ENCODE measurements around the gene SIRT7. TPM values are rescaled to one million over a fixed set of nuclear protein-coding genes. Genes with fewer than 3 reads are reported as not detected.

SIRT7 gene
- total RNA-seq, 4 donors from 2014 or later: 82.5 to 130 (median 112) TPM

- Histone ChIP-seq H3K4me1 (peaks cover 0 to 17% (median 7%) of the 10 kb centered on the region in 4 donors), H3K4me3 (no peak overlapping the region), H3K36me3 (peaks cover 0 to 63% (median 0%) of the 10 kb centered on the region in 3 donors), H3K27me3 (no peaks in the 10 kb centered on the region), H3K9me3 (no peaks in the 10 kb centered on the region), H3K27ac (no peak overlapping the region)
- no peak for DNase-seq
- TF ChIP-seq POLR2A (IDR thresholded peaks at IDR 0.05): no peak
- TF ChIP-seq, protein P1, sequence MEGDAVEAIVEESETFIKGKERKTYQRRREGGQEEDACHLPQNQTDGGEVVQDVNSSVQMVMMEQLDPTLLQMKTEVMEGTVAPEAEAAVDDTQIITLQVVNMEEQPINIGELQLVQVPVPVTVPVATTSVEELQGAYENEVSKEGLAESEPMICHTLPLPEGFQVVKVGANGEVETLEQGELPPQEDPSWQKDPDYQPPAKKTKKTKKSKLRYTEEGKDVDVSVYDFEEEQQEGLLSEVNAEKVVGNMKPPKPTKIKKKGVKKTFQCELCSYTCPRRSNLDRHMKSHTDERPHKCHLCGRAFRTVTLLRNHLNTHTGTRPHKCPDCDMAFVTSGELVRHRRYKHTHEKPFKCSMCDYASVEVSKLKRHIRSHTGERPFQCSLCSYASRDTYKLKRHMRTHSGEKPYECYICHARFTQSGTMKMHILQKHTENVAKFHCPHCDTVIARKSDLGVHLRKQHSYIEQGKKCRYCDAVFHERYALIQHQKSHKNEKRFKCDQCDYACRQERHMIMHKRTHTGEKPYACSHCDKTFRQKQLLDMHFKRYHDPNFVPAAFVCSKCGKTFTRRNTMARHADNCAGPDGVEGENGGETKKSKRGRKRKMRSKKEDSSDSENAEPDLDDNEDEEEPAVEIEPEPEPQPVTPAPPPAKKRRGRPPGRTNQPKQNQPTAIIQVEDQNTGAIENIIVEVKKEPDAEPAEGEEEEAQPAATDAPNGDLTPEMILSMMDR (IDR thresholded peaks at IDR 0.05): no peak
Measured at GRCh38 chr17:81903896-81904599, 13.9 kb downstream of the SIRT7 start.

DNA sequence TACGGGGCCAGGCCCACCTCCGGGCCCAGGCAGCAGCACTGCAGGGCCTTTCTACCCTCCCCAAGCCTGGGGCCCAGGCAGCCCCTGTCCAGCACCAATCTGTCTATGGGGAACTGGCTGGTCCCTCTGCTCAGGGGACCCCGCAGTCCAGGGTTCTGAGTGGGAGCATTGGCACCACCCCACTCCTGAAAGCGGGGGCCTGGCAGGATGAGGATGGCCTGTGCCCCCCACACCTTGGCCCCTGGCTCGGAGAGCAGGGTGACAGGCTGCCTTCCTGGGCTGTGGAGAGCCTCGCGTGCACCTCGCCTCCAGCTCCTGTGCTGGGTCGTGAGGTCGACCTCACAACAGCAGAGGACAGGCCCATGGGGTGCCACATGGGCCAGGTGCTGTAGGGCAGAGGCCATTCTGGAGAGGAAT lies 14.6 kb downstream of the SIRT7 start:
- TF ChIP-seq POLR2A (IDR thresholded peaks at IDR 0.05): no peak
- TF ChIP-seq, protein P1 (IDR thresholded peaks at IDR 0.05): no peak
- Histone ChIP-seq H3K36me3 (peaks cover 0 to 63% (median 0%) of the 10 kb centered on the region in 3 donors), H3K27me3 (no peaks in the 10 kb centered on the region), H3K27ac (no peak overlapping the region), H3K4me1 (peaks cover 0 to 17% (median 7%) of the 10 kb centered on the region in 4 donors), H3K4me3 (no peak overlapping the region), H3K9me3 (no peaks in the 10 kb centered on the region)
- DNase-seq: peak in 1 of 3 donors; percentile 47

- TF ChIP-seq POLR2A (IDR thresholded peaks at IDR 0.05): no peak
- TF ChIP-seq, protein P1 (IDR thresholded peaks at IDR 0.05): no peak
- Histone ChIP-seq H3K4me1 (peaks cover 0 to 17% (median 7%) of the 10 kb centered on the region in 4 donors), H3K27ac (peak overlapping the region in 1 of 4 donors; percentile 25), H3K9me3 (no peaks in the 10 kb centered on the region), H3K4me3 (peak overlapping the region in 3 of 4 donors; percentile 40 to 43 (median 41)), H3K27me3 (no peaks in the 10 kb centered on the region), H3K36me3 (peaks cover 0 to 63% (median 0%) of the 10 kb centered on the region in 3 donors)
- DNase-seq: no peak
Measured at GRCh38 chr17:81902653-81903414, 15.1 kb downstream of the SIRT7 start.

GRCh38 chr17:81902023-81902652 lies 15.8 kb downstream of the SIRT7 start, which contains the start of gene NPB:
Gene NPB, plus strand, starts transcription at chr17:81902238. Its CDS starts 40 bp downstream, at chr17:81902278.
- H3K4me3 ChIP-seq: peak within 1 kb of the TSS; percentile 3 to 43 (median 40)
- H3K27ac ChIP-seq: peak within 1 kb of the TSS in 1 of 4 donors; percentile 25
- no peak for TF ChIP-seq POLR2A (IDR thresholded peaks at IDR 0.05)
- TF ChIP-seq, protein P1 (IDR thresholded peaks at IDR 0.05): no peak
- DNase-seq: peak in 1 of 3 donors; percentile 68
- no peaks in the 10 kb centered on the region for H3K27me3 ChIP-seq
- H3K36me3 ChIP-seq: peaks cover 0 to 63% (median 0%) of the 10 kb centered on the region in 3 donors
- H3K4me1 ChIP-seq: peaks cover 0 to 17% (median 7%) of the 10 kb centered on the region in 4 donors
- no peaks in the 10 kb centered on the region for H3K9me3 ChIP-seq
